ENCODE results near the gene EIF1. TPM values are rescaled to one million over a fixed set of nuclear protein-coding genes. Genes with fewer than 3 reads are reported as not detected.

The EIF1 gene
- total RNA-seq, 1 experiment from 2014 or later, result 481 TPM

- Mint-ChIP-seq H3K27me3 (ENCODE audit: low read depth) (peaks cover 17% of the 10 kb centered on the region), H3K36me3 (no peaks in the 10 kb centered on the region), H3K4me3 (peak overlapping the region; percentile 85), H3K27ac (no peak overlapping the region), H3K9me3 (no peaks in the 10 kb centered on the region), H3K4me1 (peaks cover 16% of the 10 kb centered on the region)
- CTCF ChIA-PET, result interaction anchor here (0.5 to 10.0 kb wide), 80 partner anchors 11 to 1105 kb away, joined by 3 to 380 read pairs (median 5); partner anchors contain the start of genes EIF1, JUP, KRT13 and KRT17
- TF ChIP-seq GTF2I (CRISPR knock-in tag; conservative IDR thresholded peaks at IDR 0.05), result no peak
- TF ChIP-seq, protein P1, sequence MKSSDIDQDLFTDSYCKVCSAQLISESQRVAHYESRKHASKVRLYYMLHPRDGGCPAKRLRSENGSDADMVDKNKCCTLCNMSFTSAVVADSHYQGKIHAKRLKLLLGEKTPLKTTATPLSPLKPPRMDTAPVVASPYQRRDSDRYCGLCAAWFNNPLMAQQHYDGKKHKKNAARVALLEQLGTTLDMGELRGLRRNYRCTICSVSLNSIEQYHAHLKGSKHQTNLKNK (CRISPR knock-in tag; IDR thresholded peaks at IDR 0.05), result no peak
- no peak for TF ChIP-seq ZNF219 (CRISPR knock-in tag; IDR thresholded peaks at IDR 0.05; ENCODE audit: borderline replicate concordance)
- TF ChIP-seq E2F4 (CRISPR knock-in tag; IDR thresholded peaks at IDR 0.05; ENCODE audit: borderline replicate concordance, low read depth), result no peak
- no peak for TF ChIP-seq FOXP1 (CRISPR knock-in tag; IDR thresholded peaks at IDR 0.05; ENCODE audit: borderline replicate concordance)
- no peak for TF ChIP-seq NR1H2 (CRISPR knock-in tag; IDR thresholded peaks at IDR 0.05)
- TF ChIP-seq AFF4 (CRISPR knock-in tag; IDR thresholded peaks at IDR 0.05; ENCODE audit: borderline replicate concordance), result no peak
- no peak for ATAC-seq
- POLR2A ChIA-PET, result interaction anchor here (1.1 to 4.1 kb wide), 4 partner anchors 17 to 1045 kb away, joined by 3 to 38 read pairs (median 6); partner anchors contain the start of genes EIF1 and KRT19
- DNase-seq (ENCODE audit: low spot score), result no peak
Observed at GRCh38 chr17:41664587-41665565, 23.8 kb upstream of the EIF1 start.

DNA sequence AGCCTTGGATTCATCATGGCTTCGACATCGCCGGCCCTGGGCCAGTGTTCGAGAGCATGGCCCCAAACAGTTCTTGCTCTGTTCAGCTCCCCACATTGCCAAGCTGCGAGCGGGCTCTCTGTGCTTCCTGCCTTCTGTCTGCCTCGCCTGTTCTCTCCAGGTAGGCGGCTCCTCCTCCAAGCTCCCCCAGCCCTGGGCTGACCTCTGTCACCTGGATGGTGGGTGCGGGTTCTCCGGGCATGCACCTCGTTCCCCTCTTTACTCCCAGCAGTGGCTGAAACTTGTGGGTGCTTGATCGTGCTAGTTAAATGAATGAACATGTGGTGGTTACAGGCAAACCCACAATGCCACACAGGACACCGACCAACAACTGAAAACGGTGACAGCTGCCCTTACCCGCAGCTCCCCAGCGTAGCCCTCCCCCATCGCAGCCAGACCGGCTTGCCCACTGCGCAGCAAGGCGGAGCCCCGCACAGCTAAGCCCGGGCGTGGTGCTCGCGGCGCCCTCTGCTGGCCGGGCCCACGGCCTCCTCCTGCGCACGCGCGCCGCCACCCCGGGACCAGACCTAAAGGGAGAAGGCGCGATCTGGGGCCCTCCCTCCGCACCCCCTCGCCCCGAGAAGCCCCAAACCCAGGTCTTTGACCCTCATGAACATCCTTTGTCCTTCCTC is 23.0 kb upstream of the EIF1 start:
- Mint-ChIP-seq H3K9me3 (no peaks in the 10 kb centered on the region), H3K4me3 (peak overlapping the region; percentile 85), H3K27ac (peak overlapping the region; percentile 94), H3K27me3 (ENCODE audit: low read depth) (peaks cover 17% of the 10 kb centered on the region), H3K36me3 (no peaks in the 10 kb centered on the region), H3K4me1 (peaks cover 16% of the 10 kb centered on the region)
- DNase-seq (ENCODE audit: low spot score) (peak; percentile 90), ATAC-seq (peak; percentile 82)
- ChIA-PET POLR2A (interaction anchor here (1.1 to 4.1 kb wide), 4 partner anchors 17 to 1046 kb away, joined by 3 to 38 read pairs (median 6); partner anchors contain the start of genes EIF1 and KRT19), CTCF (interaction anchor here (0.5 to 10.0 kb wide), 76 partner anchors 11 to 1106 kb away, joined by 3 to 380 read pairs (median 5); partner anchors contain the start of genes EIF1, JUP, KRT13 and KRT17)
- TF ChIP-seq GABPB1 (CRISPR knock-in tag; IDR thresholded peaks at IDR 0.05) (0 out of 2 replicates have a peak, but pooled peaks have one; percentile 20), ZNF121 (CRISPR knock-in tag; IDR thresholded peaks at IDR 0.05) (no peak), E2F5 (CRISPR knock-in tag; IDR thresholded peaks at IDR 0.05) (no peak), RORB (CRISPR knock-in tag; IDR thresholded peaks at IDR 0.05) (no peak), IRF1 (CRISPR knock-in tag; IDR thresholded peaks at IDR 0.05) (no peak), HMGXB4 (CRISPR knock-in tag; IDR thresholded peaks at IDR 0.05) (peak; percentile 94), ETV6 (CRISPR knock-in tag; IDR thresholded peaks at IDR 0.05) (0 out of 2 replicates have a peak, but pooled peaks have one; percentile 48), SMAD4 (CRISPR knock-in tag; IDR thresholded peaks at IDR 0.05) (no peak), ZNF423 (CRISPR knock-in tag; IDR thresholded peaks at IDR 0.05) (no peak), ZNF219 (CRISPR knock-in tag; IDR thresholded peaks at IDR 0.05; ENCODE audit: borderline replicate concordance) (no peak)
- TF ChIP-seq, protein P2, sequence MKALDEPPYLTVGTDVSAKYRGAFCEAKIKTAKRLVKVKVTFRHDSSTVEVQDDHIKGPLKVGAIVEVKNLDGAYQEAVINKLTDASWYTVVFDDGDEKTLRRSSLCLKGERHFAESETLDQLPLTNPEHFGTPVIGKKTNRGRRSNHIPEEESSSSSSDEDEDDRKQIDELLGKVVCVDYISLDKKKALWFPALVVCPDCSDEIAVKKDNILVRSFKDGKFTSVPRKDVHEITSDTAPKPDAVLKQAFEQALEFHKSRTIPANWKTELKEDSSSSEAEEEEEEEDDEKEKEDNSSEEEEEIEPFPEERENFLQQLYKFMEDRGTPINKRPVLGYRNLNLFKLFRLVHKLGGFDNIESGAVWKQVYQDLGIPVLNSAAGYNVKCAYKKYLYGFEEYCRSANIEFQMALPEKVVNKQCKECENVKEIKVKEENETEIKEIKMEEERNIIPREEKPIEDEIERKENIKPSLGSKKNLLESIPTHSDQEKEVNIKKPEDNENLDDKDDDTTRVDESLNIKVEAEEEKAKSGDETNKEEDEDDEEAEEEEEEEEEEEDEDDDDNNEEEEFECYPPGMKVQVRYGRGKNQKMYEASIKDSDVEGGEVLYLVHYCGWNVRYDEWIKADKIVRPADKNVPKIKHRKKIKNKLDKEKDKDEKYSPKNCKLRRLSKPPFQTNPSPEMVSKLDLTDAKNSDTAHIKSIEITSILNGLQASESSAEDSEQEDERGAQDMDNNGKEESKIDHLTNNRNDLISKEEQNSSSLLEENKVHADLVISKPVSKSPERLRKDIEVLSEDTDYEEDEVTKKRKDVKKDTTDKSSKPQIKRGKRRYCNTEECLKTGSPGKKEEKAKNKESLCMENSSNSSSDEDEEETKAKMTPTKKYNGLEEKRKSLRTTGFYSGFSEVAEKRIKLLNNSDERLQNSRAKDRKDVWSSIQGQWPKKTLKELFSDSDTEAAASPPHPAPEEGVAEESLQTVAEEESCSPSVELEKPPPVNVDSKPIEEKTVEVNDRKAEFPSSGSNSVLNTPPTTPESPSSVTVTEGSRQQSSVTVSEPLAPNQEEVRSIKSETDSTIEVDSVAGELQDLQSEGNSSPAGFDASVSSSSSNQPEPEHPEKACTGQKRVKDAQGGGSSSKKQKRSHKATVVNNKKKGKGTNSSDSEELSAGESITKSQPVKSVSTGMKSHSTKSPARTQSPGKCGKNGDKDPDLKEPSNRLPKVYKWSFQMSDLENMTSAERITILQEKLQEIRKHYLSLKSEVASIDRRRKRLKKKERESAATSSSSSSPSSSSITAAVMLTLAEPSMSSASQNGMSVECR (CRISPR knock-in tag; IDR thresholded peaks at IDR 0.05; ENCODE audit: borderline replicate concordance), result peak; percentile 31; the same call in 1 of the 2 replicates

Measured in WTC11 (cell line).